GM23338 (cell line): ENCODE results near the gene SHISA6. TPM values are rescaled to one million over a fixed set of nuclear protein-coding genes. Genes with fewer than 3 reads are reported as not detected.

Experiments used
- ATAC-seq: fragments of 200-7000 bp; cut with Tn5 transposase; 3 replicates; pipeline ENCODE4 v1.9.1; 2020
- DNase-seq: peaks from one replicate; pipeline ENCODE4 v3.0.0-alpha.2; 2015; ENCODE audit warnings: low spot score
- H2AFZ ChIP-seq: fragments of 200-600 bp; sonication (generic); 2 replicates; pipeline ENCODE4 v1.8.0; 2016; ENCODE audit warnings: antibody characterized with exemption, mild to moderate bottlenecking, moderate library complexity
- H3F3A ChIP-seq: fragments of 200-600 bp; sonication (generic); replicated peaks from 2 replicates; pipeline ENCODE4 v1.8.0; 2017; ENCODE audit warnings: antibody characterized with exemption, mixed run types, low read depth
- H3K27ac ChIP-seq: fragments of 200-600 bp; sonication (generic); 2 replicates; pipeline ENCODE4 v1.6.1; 2016; ENCODE audit warnings: low read depth
- H3K27me3 ChIP-seq: fragments of 200-600 bp; sonication (generic); 2 replicates; pipeline ENCODE4 v1.8.0; 2016; ENCODE audit warnings: mild to moderate bottlenecking, mixed run types, moderate library complexity; ENCODE audit not compliant: insufficient read depth
- H3K36me3 ChIP-seq: fragments of 200-600 bp; sonication (generic); 2 replicates; pipeline ENCODE4 v1.8.0; 2016; ENCODE audit warnings: mild to moderate bottlenecking; ENCODE audit not compliant: insufficient read depth
- H3K4me1 ChIP-seq: fragments of 200-600 bp; sonication (generic); 2 replicates; pipeline ENCODE4 v1.8.0; 2016; ENCODE audit warnings: mild to moderate bottlenecking, moderate library complexity; ENCODE audit not compliant: insufficient read depth
- H3K4me2 ChIP-seq: fragments of 200-600 bp; sonication (generic); 2 replicates; pipeline ENCODE4 v1.7.1; 2017; ENCODE audit warnings: mixed run types
- H3K4me3 ChIP-seq: fragments of 200-600 bp; sonication (generic); 2 replicates; pipeline ENCODE4 v1.6.1; 2016; ENCODE audit warnings: mixed run types
- H3K79me2 ChIP-seq: fragments of 200-600 bp; sonication (generic); replicated peaks from 2 replicates; pipeline ENCODE4 v1.8.0; 2017; ENCODE audit warnings: mild to moderate bottlenecking; ENCODE audit not compliant: insufficient read depth
- H3K9me2 ChIP-seq: fragments of 200-600 bp; sonication (generic); 2 replicates; pipeline ENCODE4 v1.8.0; 2017; ENCODE audit not compliant: insufficient read depth
- H4K20me1 ChIP-seq: fragments of 200-600 bp; sonication (generic); replicated peaks from 2 replicates; pipeline ENCODE4 v1.8.0; 2017; ENCODE audit warnings: mild to moderate bottlenecking; ENCODE audit not compliant: insufficient read depth
- H3K27ac Mint-ChIP-seq: 2 replicates; pipeline ENCODE4 v1.8.0; 2020; ENCODE audit warnings: inconsistent platforms, mild to moderate bottlenecking, moderate library complexity, mixed read lengths
- H3K27me3 Mint-ChIP-seq: 3 replicates; pipeline ENCODE4 v1.8.0; 2022; ENCODE audit warnings: low read depth, mild to moderate bottlenecking, moderate library complexity, mixed read lengths, inconsistent platforms; ENCODE audit not compliant: insufficient read depth, poor library complexity
- H3K36me3 Mint-ChIP-seq: 3 replicates; pipeline ENCODE4 v1.8.0; 2021; ENCODE audit warnings: low read depth, mild to moderate bottlenecking, inconsistent platforms, moderate library complexity, mixed read lengths
- H3K4me1 Mint-ChIP-seq: 3 replicates; pipeline ENCODE4 v1.8.0; 2020; ENCODE audit warnings: mild to moderate bottlenecking, inconsistent platforms, mixed read lengths
- H3K4me3 Mint-ChIP-seq: 3 replicates; pipeline ENCODE4 v1.8.0; 2021; ENCODE audit warnings: moderate library complexity, mild to moderate bottlenecking, inconsistent platforms, mixed read lengths
- H3K9me3 Mint-ChIP-seq: 3 replicates; pipeline ENCODE4 v1.8.0; 2020; ENCODE audit warnings: moderate library complexity, mild to moderate bottlenecking, inconsistent platforms, mixed read lengths
- CREB1 ChIP-seq: fragments of 250-450 bp; sonication (Bioruptor Pico); IDR thresholded peaks from 2 replicates; pipeline ENCODE4 v1.5.0; 2020; ENCODE audit warnings: low read depth, mild to moderate bottlenecking, moderate library complexity
- ETS1 ChIP-seq: IDR thresholded peaks from 2 replicates; pipeline ENCODE4 v1.6.1; 2016; ENCODE audit warnings: antibody characterized with exemption
- EZH2 ChIP-seq: fragments of 200-600 bp; sonication (generic); IDR thresholded peaks from one replicate; pipeline ENCODE4 v1.8.0; 2017; ENCODE audit warnings: antibody characterized with exemption, mild to moderate bottlenecking, low read depth; ENCODE audit not compliant: unreplicated experiment
- EZH2phosphoT487 ChIP-seq: fragments of 200-600 bp; sonication (generic); IDR thresholded peaks from one replicate; pipeline ENCODE4 v1.8.1; 2018; ENCODE audit warnings: antibody characterized with exemption; ENCODE audit not compliant: unreplicated experiment
- JUNB ChIP-seq: IDR thresholded peaks from one replicate; pipeline ENCODE4 v1.6.1; 2016; ENCODE audit warnings: antibody characterized with exemption; ENCODE audit not compliant: unreplicated experiment
- NANOG ChIP-seq: IDR thresholded peaks from 2 replicates; pipeline ENCODE4 v1.6.1; 2016; ENCODE audit warnings: antibody characterized with exemption, borderline replicate concordance
- REST ChIP-seq: IDR thresholded peaks from one replicate; pipeline ENCODE4 v1.6.1; 2018; ENCODE audit warnings: antibody characterized with exemption; ENCODE audit not compliant: unreplicated experiment
- STAT1 ChIP-seq: IDR thresholded peaks from one replicate; pipeline ENCODE4 v1.6.1; 2016; ENCODE audit warnings: antibody characterized with exemption; ENCODE audit not compliant: unreplicated experiment
- ZNF114 ChIP-seq: fragments of 250-450 bp; sonication (Bioruptor Pico); IDR thresholded peaks from 2 replicates; pipeline ENCODE4 v1.5.0; 2020; ENCODE audit warnings: mild to moderate bottlenecking, moderate library complexity
- ZNF331 ChIP-seq: fragments of 250-450 bp; sonication (Bioruptor Pico); IDR thresholded peaks from 2 replicates; pipeline ENCODE4 v1.5.0; 2020; ENCODE audit warnings: low read depth, mild to moderate bottlenecking, moderate library complexity
- polyA plus RNA-seq: library from polyadenylated mRNA; unstranded; fragments of >200 nt; fragmentation: Nextera tagmentation; extraction: Ambion mirVana; gene quantifications from 2 replicates; pipeline ENCODE4 v1.2.1, GENCODE V29; 2016
- total RNA-seq: library from RNA; depleted of rRNA; stranded (reverse); fragments of >200 nt; shearing (Covaris generic); gene quantifications from 2 replicates; pipeline ENCODE4 v1.2.3, GENCODE V29; 2014
- TF ChIP-seq, protein P1 (sequence below): fragments of 250-450 bp; sonication (Bioruptor Pico); IDR thresholded peaks from 2 replicates; pipeline ENCODE4 v1.5.0; 2020; ENCODE audit warnings: mild to moderate bottlenecking, moderate library complexity
- TF ChIP-seq, protein P2 (sequence below), 2 experiments: fragments of 200-600 bp in 1 of 2; sonication (generic) in 1 of 2; conservative IDR thresholded peaks; 2 replicates each; pipeline versions ENCODE4 v1.5.1 to v1.6.1; 2016 to 2017; ENCODE audit warnings: antibody characterized with exemption in 2 of 2, low read depth in 2 of 2, mild to moderate bottlenecking in 2 of 2, moderate library complexity in 1 of 2

The SHISA6 gene
- total and polyA plus RNA-seq, 2 experiments from 2014 or later: 0.52 TPM; not detected in 1

- Mint-ChIP-seq H3K36me3 (peaks cover 52% of the 10 kb centered on the region), H3K27ac (no peak overlapping the region), H3K4me3 (no peak overlapping the region), H3K27me3 (peaks cover 2% of the 10 kb centered on the region), H3K9me3 (peaks cover 99% of the 10 kb centered on the region), H3K4me1 (no peaks in the 10 kb centered on the region)
- no peak overlapping the region for H2AFZ ChIP-seq
- no peak overlapping the region for H3K4me3 ChIP-seq
- H4K20me1 ChIP-seq: no peaks in the 10 kb centered on the region
- DNase-seq (no peak), ATAC-seq (no peak)
- no peak overlapping the region for H3K27ac ChIP-seq
- H3K27me3 ChIP-seq: no peaks in the 10 kb centered on the region
- H3K79me2 ChIP-seq: no peaks in the 10 kb centered on the region
- no peaks in the 10 kb centered on the region for H3K9me2 ChIP-seq
- peaks cover 11% of the 10 kb centered on the region for H3K36me3 ChIP-seq
- H3K4me1 ChIP-seq: no peaks in the 10 kb centered on the region
- no peaks in the 10 kb centered on the region for H3F3A ChIP-seq
- TF ChIP-seq, protein P1, sequence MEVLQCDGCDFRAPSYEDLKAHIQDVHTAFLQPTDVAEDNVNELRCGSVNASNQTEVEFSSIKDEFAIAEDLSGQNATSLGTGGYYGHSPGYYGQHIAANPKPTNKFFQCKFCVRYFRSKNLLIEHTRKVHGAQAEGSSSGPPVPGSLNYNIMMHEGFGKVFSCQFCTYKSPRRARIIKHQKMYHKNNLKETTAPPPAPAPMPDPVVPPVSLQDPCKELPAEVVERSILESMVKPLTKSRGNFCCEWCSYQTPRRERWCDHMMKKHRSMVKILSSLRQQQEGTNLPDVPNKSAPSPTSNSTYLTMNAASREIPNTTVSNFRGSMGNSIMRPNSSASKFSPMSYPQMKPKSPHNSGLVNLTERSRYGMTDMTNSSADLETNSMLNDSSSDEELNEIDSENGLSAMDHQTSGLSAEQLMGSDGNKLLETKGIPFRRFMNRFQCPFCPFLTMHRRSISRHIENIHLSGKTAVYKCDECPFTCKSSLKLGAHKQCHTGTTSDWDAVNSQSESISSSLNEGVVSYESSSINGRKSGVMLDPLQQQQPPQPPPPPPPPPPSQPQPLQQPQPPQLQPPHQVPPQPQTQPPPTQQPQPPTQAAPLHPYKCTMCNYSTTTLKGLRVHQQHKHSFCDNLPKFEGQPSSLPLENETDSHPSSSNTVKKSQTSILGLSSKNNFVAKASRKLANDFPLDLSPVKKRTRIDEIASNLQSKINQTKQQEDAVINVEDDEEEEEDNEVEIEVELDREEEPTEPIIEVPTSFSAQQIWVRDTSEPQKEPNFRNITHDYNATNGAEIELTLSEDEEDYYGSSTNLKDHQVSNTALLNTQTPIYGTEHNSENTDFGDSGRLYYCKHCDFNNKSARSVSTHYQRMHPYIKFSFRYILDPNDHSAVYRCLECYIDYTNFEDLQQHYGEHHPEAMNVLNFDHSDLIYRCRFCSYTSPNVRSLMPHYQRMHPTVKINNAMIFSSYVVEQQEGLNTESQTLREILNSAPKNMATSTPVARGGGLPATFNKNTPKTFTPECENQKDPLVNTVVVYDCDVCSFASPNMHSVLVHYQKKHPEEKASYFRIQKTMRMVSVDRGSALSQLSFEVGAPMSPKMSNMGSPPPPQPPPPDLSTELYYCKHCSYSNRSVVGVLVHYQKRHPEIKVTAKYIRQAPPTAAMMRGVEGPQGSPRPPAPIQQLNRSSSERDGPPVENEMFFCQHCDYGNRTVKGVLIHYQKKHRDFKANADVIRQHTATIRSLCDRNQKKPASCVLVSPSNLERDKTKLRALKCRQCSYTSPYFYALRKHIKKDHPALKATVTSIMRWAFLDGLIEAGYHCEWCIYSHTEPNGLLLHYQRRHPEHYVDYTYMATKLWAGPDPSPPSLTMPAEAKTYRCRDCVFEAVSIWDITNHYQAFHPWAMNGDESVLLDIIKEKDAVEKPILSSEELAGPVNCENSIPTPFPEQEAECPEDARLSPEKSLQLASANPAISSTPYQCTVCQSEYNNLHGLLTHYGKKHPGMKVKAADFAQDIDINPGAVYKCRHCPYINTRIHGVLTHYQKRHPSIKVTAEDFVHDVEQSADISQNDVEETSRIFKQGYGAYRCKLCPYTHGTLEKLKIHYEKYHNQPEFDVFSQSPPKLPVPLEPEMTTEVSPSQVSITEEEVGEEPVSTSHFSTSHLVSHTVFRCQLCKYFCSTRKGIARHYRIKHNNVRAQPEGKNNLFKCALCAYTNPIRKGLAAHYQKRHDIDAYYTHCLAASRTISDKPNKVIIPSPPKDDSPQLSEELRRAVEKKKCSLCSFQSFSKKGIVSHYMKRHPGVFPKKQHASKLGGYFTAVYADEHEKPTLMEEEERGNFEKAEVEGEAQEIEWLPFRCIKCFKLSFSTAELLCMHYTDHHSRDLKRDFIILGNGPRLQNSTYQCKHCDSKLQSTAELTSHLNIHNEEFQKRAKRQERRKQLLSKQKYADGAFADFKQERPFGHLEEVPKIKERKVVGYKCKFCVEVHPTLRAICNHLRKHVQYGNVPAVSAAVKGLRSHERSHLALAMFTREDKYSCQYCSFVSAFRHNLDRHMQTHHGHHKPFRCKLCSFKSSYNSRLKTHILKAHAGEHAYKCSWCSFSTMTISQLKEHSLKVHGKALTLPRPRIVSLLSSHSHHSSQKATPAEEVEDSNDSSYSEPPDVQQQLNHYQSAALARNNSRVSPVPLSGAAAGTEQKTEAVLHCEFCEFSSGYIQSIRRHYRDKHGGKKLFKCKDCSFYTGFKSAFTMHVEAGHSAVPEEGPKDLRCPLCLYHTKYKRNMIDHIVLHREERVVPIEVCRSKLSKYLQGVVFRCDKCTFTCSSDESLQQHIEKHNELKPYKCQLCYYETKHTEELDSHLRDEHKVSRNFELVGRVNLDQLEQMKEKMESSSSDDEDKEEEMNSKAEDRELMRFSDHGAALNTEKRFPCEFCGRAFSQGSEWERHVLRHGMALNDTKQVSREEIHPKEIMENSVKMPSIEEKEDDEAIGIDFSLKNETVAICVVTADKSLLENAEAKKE (CRISPR knock-in tag): no peak
- TF ChIP-seq ZNF114 (CRISPR knock-in tag): no peak
- TF ChIP-seq EZH2phosphoT487: no peak
- TF ChIP-seq STAT1: no peak
- no peak for TF ChIP-seq CREB1 (CRISPR knock-in tag)
- TF ChIP-seq EZH2: no peak
- TF ChIP-seq REST: no peak
- no peak for TF ChIP-seq ETS1
- TF ChIP-seq, protein P2, sequence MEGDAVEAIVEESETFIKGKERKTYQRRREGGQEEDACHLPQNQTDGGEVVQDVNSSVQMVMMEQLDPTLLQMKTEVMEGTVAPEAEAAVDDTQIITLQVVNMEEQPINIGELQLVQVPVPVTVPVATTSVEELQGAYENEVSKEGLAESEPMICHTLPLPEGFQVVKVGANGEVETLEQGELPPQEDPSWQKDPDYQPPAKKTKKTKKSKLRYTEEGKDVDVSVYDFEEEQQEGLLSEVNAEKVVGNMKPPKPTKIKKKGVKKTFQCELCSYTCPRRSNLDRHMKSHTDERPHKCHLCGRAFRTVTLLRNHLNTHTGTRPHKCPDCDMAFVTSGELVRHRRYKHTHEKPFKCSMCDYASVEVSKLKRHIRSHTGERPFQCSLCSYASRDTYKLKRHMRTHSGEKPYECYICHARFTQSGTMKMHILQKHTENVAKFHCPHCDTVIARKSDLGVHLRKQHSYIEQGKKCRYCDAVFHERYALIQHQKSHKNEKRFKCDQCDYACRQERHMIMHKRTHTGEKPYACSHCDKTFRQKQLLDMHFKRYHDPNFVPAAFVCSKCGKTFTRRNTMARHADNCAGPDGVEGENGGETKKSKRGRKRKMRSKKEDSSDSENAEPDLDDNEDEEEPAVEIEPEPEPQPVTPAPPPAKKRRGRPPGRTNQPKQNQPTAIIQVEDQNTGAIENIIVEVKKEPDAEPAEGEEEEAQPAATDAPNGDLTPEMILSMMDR (conservative IDR thresholded peaks at IDR 0.05; ENCODE audit: low read depth in 2 of 2): no peak
- no peak for TF ChIP-seq NANOG
- no peak for TF ChIP-seq ZNF331 (CRISPR knock-in tag)
- TF ChIP-seq JUNB: no peak
- no peak overlapping the region for H3K4me2 ChIP-seq
Observed at GRCh38 chr17:11221721-11222120, 19.3 kb upstream of the SHISA6 start.
